GM12874 (cell line): ENCODE measurements around the gene KCNJ5.

Experiments used
- CTCF ChIP-seq: IDR thresholded peaks from 2 replicates; pipeline ENCODE4 v1.5.1; 2011; ENCODE audit warnings: low read depth, mild to moderate bottlenecking, control low read depth, low read length, moderate library complexity; ENCODE audit not compliant: insufficient read depth

KCNJ5 gene

DNA sequence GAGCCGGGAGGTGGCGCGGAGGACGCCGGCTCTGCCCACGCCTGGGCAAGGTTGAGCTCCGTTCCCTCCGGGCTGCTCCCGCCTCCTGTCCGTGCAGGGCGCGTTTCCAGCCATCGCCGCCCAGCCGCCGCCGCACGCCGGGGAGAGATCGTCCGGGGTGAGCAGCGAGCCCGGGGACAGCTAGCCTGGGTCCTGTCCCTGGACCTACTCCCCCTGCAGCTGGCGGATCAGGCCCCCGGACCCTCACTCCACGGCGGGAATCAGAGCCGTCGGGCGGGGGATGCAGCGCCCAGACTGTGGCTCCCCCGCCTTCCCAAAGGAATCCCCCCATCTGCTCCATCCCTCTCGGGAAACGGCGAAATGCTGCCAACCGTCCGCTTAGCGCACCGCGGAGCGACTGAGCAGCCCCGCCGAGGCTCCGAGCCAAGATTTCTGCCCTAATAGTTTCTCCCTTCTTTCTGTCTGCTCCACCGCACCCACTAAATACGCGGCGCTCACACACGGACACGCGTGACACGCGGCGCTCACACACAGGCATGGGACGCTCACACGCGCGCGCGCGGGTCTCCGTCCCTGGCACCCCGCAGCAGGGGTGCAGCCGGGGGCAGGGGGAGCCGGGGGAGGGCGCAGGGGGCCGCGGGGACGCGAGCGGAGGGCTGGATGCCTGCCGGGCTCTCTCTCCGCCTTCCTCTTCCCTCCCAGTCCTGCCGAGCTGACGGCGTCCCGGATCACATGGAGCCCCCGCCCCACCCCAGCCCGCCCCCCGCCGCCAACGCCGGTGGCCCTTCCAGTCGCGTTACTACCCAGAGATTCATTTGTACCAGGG, at the start of gene KCNJ5:
Gene KCNJ5 (plus strand): TSS at position 814 of the 826 bp plus-strand sequence. CDS start 19,918 bp downstream, outside the sequence.
- TF ChIP-seq CTCF, result no peak

GRCh38 chr11:128841461-128842072, 49.6 kb upstream of the KCNJ5 start:
- no peak for TF ChIP-seq CTCF

DNA sequence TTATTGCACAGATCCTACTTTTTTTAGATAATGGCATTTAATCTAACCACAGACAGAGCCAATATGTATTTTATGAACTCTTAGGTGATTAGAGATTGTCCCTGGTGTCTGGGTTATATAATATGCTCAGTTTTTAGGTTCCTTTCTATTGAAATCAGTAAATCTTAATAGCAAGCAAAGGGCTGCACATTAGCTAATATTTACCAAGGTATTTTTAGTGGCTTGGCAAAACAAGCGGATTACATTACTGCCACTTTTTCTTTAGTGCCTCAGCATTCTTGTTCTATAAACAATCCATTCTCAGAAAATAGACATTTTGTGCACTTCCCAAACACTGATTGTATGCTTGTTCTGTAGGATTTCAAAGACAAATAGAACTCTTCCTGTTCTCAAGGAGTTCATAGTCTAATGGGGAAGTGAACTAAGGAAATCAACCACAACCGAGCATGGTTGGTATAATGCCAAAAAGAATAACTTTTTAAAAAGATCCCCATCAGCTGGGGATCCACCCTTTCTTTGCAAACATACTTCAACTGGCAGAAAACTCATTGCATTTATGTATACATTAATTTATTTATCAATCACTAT, 47.9 kb upstream of the KCNJ5 start:
- no peak for TF ChIP-seq CTCF

DNA sequence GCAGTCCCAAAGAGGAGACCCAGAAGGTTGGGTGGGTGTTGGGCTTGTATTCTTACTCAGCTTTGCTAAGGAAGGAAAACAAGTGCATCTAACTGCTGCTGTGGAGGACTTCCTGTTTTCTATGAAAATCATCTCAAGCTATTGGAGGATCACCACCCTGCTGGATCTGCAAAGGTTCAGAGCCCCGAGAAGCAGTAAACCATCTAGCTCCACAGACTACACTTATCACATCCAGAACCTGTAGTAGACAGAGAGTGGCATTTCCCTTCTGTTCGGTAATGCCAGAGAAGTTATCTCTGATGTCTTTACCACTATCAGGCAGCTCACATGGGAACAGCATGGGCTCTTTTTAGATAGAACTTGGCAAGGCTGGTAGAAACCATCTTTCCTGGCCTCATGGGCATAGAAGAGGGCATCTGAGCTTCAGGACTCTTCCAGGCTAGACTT, 45.8 kb upstream of the KCNJ5 start:
- TF ChIP-seq CTCF, result no peak

- TF ChIP-seq CTCF, result no peak
Observed at GRCh38 chr11:128846985-128847384, 44.2 kb upstream of the KCNJ5 start.

DNA sequence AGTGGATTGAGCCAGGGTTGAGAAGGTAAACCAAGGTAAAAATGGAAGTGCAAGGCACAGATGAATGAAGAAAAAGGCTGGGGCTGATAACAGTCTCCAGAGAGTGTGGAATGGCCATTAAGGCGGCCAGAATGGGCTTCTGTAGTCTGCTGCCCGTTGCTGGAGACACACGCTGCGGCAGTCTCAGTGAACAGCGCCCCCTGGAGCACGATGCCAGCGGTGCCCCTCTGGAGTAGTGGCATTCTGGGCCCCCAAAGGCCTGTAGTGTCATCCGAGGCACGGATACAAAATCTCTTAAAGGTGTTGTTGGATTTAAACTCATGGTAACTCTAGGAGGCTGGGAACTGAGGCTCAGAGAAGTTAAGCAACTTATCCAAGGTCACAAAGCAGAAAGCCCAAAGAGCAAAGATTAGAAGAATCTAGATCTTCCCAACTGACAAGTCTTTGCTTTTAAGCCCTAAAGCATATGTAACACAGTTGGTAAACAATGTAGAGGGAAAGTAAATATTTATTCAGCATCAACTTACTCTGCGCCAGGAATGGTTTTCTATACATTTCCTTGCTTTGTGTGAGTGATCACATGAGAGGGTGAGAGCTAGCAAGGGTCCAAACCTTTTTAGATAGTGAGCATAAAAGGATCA, 42.2 kb upstream of the KCNJ5 start:
- peak; percentile 91 for TF ChIP-seq CTCF
